ENCODE data around the gene SND1. TPM values are rescaled to one million over a fixed set of nuclear protein-coding genes. Genes with fewer than 3 reads are reported as not detected.

Gene SND1
- total and polyA plus RNA-seq, 10 donors: 61.7 to 173 (median 116) TPM

DNA sequence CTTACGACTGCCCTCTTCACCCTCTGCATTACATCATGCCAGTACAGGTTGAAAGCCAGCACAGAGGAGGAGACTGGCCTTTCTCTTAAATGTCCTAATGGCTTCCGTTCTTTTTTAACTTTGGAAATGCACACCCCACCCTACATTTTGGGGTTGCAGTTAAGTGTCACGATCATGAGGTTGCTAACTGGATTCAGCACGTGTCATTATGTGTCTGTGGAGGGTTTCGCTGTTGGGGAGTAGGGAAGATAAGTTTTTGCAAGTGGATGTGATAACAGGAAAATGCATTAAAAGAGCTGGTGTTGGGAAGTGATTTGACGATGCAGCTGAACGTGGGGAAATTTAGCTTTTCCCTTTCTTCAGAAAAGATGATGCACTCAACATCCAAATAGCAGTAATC, 243.4 kb downstream of the SND1 start:
- TF ChIP-seq, protein P1, sequence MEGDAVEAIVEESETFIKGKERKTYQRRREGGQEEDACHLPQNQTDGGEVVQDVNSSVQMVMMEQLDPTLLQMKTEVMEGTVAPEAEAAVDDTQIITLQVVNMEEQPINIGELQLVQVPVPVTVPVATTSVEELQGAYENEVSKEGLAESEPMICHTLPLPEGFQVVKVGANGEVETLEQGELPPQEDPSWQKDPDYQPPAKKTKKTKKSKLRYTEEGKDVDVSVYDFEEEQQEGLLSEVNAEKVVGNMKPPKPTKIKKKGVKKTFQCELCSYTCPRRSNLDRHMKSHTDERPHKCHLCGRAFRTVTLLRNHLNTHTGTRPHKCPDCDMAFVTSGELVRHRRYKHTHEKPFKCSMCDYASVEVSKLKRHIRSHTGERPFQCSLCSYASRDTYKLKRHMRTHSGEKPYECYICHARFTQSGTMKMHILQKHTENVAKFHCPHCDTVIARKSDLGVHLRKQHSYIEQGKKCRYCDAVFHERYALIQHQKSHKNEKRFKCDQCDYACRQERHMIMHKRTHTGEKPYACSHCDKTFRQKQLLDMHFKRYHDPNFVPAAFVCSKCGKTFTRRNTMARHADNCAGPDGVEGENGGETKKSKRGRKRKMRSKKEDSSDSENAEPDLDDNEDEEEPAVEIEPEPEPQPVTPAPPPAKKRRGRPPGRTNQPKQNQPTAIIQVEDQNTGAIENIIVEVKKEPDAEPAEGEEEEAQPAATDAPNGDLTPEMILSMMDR (IDR thresholded peaks at IDR 0.05 in 8 of 11, conservative IDR thresholded peaks at IDR 0.05 in 3 of 11): no peak
- Histone ChIP-seq H3K27ac (no peak overlapping the region), H3K27me3 (replicated peaks in 1 of 7) (no peaks in the 10 kb centered on the region), H3K36me3 (peaks cover 0 to 28% (median 0%) of the 10 kb centered on the region in 6 donors), H3K4me1 (peaks cover 0 to 29% (median 7%) of the 10 kb centered on the region in 6 donors), H3K9me3 (no peaks in the 10 kb centered on the region), H3K4me3 (no peak overlapping the region)
- intact Hi-C loops (cut with DNase I; ENCODE audit: low total_unique reads): no loop called here
- DNase-seq: no peak
- 92 to 96% (median 95%) methylated on average over 7 of the region's 7 CpGs for WGBS, 5 donors

DNA sequence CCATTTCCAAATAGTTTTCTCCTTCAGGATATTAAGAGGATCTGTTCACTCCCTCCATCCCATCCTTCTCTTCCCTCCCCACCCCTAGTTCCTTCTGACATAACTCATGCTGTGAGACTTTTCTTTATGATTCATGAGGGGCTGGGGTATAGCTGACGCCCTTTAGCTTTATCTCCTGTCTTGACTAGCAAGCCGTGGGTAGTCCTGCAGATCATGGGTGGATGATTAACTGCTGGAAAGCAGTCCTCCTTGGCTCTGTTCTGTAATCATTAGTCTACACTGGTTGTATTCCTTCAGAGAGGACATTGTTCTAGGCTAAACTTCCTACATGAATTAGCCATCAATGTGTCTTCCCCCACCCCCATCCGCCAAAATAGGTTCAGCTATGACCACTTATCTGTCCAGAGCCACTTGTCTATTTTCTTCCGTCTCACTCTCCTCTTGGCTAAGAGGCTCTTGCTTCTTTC, 243.9 kb downstream of the SND1 start:
- no peak for DNase-seq
- Histone ChIP-seq H3K4me3 (no peak overlapping the region), H3K27ac (no peak overlapping the region), H3K9me3 (no peaks in the 10 kb centered on the region), H3K36me3 (peaks cover 0 to 28% (median 0%) of the 10 kb centered on the region in 6 donors), H3K27me3 (replicated peaks in 1 of 7) (no peaks in the 10 kb centered on the region), H3K4me1 (peaks cover 2 to 29% (median 9%) of the 10 kb centered on the region in 6 donors)
- TF ChIP-seq POLR2AphosphoS5 (IDR thresholded peaks at IDR 0.05) (no peak), POLR2A (IDR thresholded peaks at IDR 0.05) (no peak)
- TF ChIP-seq, protein P1 (IDR thresholded peaks at IDR 0.05 in 8 of 11, conservative IDR thresholded peaks at IDR 0.05 in 3 of 11): no peak
- WGBS, 5 donors: 88 to 92% (median 91%) methylated on average over 4 of the region's 4 CpGs
- intact Hi-C loops (cut with DNase I; ENCODE audit: low total_unique reads): no loop called here

GRCh38 chr7:127896659-127897058, 244.7 kb downstream of the SND1 start:
- Histone ChIP-seq H3K4me1 (peaks cover 7 to 31% (median 17%) of the 10 kb centered on the region in 6 donors), H3K27ac (no peak overlapping the region), H3K36me3 (peaks cover 0 to 21% (median 0%) of the 10 kb centered on the region in 6 donors), H3K9me3 (no peaks in the 10 kb centered on the region), H3K27me3 (replicated peaks in 1 of 7) (no peaks in the 10 kb centered on the region), H3K4me3 (no peak overlapping the region)
- no peak for DNase-seq
- WGBS, 5 donors: 92 to 96% (median 95%) methylated on average over 5 of the region's 5 CpGs
- intact Hi-C loops (cut with DNase I; ENCODE audit: low total_unique reads): no loop called here
- TF ChIP-seq, protein P1 (IDR thresholded peaks at IDR 0.05 in 8 of 11, conservative IDR thresholded peaks at IDR 0.05 in 3 of 11): no peak
- TF ChIP-seq POLR2A (IDR thresholded peaks at IDR 0.05): no peak
- no peak for TF ChIP-seq POLR2AphosphoS5 (IDR thresholded peaks at IDR 0.05)

GRCh38 chr7:127897704-127898454, 245.9 kb downstream of the SND1 start:
- no peaks in the 10 kb centered on the region for H3K9me3 ChIP-seq
- DNase-seq: no peak
- intact Hi-C loops (cut with DNase I; ENCODE audit: low total_unique reads): no loop called here
- H3K27me3 ChIP-seq (replicated peaks in 1 of 7): no peaks in the 10 kb centered on the region
- no peak overlapping the region for H3K4me3 ChIP-seq
- 57 to 68% (median 65%) methylated on average over 4 of the region's 4 CpGs for WGBS, 5 donors
- H3K36me3 ChIP-seq: peaks cover 0 to 12% (median 0%) of the 10 kb centered on the region in 6 donors
- H3K27ac ChIP-seq: no peak overlapping the region
- TF ChIP-seq, protein P1 (IDR thresholded peaks at IDR 0.05 in 8 of 11, conservative IDR thresholded peaks at IDR 0.05 in 3 of 11): no peak
- TF ChIP-seq POLR2AphosphoS5 (IDR thresholded peaks at IDR 0.05): no peak
- TF ChIP-seq POLR2A (IDR thresholded peaks at IDR 0.05): no peak
- peaks cover 13 to 43% (median 26%) of the 10 kb centered on the region in 6 donors for H3K4me1 ChIP-seq
